ENCODE results near the gene CD300LG.

DNA sequence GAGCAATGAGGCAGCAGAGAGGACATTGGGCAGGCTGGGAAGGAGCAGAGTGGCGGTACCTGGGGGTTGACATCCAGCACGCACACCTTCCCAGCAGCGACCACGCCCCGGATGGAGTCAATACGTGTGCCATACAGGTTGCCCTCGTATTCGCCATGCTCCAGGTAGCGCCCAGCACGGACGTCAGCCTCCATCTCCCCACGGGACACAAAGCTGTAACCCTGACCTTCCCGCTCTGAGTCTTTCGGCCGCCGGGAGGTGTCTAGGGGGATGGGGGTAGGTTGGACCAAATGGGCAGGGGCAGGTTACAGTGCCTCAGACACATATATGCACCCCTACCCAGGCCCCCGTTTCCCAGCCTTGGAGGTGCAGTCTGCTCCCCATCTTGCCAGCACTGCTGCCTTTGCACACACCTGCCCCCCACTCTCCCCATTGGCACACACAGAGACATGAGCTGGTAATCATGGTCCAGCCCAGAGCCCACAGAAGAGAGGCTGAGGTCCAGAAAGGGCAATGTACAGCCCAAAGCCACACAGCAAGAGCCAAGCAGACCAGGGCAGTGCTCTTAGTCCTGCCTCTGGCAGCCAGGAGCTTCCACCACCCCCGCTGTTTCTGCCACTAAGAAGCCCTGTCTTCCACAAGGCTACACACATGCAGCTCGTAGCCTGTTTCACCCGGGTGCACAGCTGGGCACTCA is 32.9 kb downstream of the CD300LG start:
- TF ChIP-seq, protein P1, sequence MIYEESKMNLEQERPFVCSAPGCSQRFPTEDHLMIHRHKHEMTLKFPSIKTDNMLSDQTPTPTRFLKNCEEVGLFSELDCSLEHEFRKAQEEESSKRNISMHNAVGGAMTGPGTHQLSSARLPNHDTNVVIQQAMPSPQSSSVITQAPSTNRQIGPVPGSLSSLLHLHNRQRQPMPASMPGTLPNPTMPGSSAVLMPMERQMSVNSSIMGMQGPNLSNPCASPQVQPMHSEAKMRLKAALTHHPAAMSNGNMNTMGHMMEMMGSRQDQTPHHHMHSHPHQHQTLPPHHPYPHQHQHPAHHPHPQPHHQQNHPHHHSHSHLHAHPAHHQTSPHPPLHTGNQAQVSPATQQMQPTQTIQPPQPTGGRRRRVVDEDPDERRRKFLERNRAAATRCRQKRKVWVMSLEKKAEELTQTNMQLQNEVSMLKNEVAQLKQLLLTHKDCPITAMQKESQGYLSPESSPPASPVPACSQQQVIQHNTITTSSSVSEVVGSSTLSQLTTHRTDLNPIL (CRISPR knock-in tag; IDR thresholded peaks at IDR 0.05; ENCODE audit: low read depth), result no peak
- TF ChIP-seq RARB (CRISPR knock-in tag; IDR thresholded peaks at IDR 0.05), result no peak
- TF ChIP-seq ARNTL (CRISPR knock-in tag; IDR thresholded peaks at IDR 0.05; ENCODE audit: borderline replicate concordance, low read depth), result no peak
- TF ChIP-seq, protein P2, sequence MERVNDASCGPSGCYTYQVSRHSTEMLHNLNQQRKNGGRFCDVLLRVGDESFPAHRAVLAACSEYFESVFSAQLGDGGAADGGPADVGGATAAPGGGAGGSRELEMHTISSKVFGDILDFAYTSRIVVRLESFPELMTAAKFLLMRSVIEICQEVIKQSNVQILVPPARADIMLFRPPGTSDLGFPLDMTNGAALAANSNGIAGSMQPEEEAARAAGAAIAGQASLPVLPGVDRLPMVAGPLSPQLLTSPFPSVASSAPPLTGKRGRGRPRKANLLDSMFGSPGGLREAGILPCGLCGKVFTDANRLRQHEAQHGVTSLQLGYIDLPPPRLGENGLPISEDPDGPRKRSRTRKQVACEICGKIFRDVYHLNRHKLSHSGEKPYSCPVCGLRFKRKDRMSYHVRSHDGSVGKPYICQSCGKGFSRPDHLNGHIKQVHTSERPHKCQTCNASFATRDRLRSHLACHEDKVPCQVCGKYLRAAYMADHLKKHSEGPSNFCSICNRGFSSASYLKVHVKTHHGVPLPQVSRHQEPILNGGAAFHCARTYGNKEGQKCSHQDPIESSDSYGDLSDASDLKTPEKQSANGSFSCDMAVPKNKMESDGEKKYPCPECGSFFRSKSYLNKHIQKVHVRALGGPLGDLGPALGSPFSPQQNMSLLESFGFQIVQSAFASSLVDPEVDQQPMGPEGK (CRISPR knock-in tag; IDR thresholded peaks at IDR 0.05; ENCODE audit: borderline replicate concordance), result no peak
- no peak for TF ChIP-seq ESRRG (CRISPR knock-in tag; IDR thresholded peaks at IDR 0.05)
- TF ChIP-seq ZFP30 (CRISPR knock-in tag; IDR thresholded peaks at IDR 0.05), result no peak
- no peak for TF ChIP-seq OSR1 (CRISPR knock-in tag; IDR thresholded peaks at IDR 0.05)
- TF ChIP-seq ZNF565 (CRISPR knock-in tag; conservative IDR thresholded peaks at IDR 0.05; ENCODE audit: low read depth), result no peak
- TF ChIP-seq BACH2 (CRISPR knock-in tag; IDR thresholded peaks at IDR 0.05; ENCODE audit: borderline replicate concordance), result no peak
- TF ChIP-seq ZNF8 (CRISPR knock-in tag; IDR thresholded peaks at IDR 0.05), result no peak
- TF ChIP-seq TCF4 (CRISPR knock-in tag; IDR thresholded peaks at IDR 0.05; ENCODE audit: borderline replicate concordance), result no peak
- TF ChIP-seq ZNF70 (CRISPR knock-in tag; IDR thresholded peaks at IDR 0.05), result no peak

Measured in SK-N-SH treated with all-trans-retinoic acid at 6 μM for 48 hours (cell line).